ENCODE results near the gene FGD2. TPM values are rescaled to one million over a fixed set of nuclear protein-coding genes. Genes with fewer than 3 reads are reported as not detected.

The FGD2 gene
- total and polyA plus RNA-seq, 2 of the 4 experiments (the other 2 are of a cell fraction) = 0.07 TPM; not detected in 1

DNA sequence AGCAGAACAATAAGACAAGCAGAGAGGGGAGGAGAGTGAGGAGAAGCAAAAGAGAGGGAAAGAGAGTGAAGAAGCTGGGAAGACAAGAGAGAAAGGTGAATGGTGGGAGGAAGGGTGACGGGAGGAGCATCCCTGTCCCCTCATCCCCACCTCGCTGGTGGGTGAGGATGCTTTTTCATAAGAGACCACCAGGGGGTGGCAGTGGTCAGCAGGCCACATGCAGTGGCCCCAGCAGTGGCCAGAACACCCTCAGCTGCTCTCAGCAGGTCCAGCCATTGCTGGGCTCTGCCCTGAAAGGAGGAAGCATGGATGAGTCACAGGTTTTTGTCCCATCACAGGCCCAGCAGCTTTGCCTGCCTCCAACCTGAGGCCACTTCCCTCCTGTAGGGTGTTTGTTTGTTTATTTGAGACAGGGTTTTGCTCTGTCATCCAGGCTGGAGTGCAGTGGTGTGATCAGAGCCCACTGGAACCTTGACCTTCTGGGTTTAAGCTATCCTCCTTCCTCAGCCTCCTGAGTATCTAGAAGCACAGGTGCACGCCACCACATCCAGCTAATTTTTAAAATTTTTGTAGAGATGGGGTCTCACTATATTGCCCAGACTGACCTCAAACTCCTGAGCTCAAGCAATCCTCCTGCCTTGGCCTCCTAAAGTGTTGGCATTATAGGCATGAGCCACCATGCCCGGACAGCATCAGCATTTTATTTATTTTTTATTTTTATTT lies 24.0 kb downstream of the FGD2 start:
- Histone ChIP-seq H3K9me3 (ENCODE audit: control insufficient read depth, insufficient read depth, low read length) (no peaks in the 10 kb centered on the region), H3K18ac (ENCODE audit: low read depth, low read length) (no peak overlapping the region), H2BK20ac (ENCODE audit: low read depth, low read length) (no peak overlapping the region), H3K36me3 (ENCODE audit: control insufficient read depth, insufficient read depth, low read length) (no peaks in the 10 kb centered on the region), H3K4me2 (ENCODE audit: low read depth, low read length) (no peak overlapping the region), H4K20me1 (ENCODE audit: insufficient read depth, low read length) (no peaks in the 10 kb centered on the region), H4K91ac (ENCODE audit: insufficient read depth, low read depth, low read length) (no peak overlapping the region), H3K27ac (ENCODE audit: insufficient read depth, low read length) (no peak overlapping the region), H3K27me3 (ENCODE audit: control insufficient read depth, insufficient read depth, low read length) (no peaks in the 10 kb centered on the region; the same call in 1 of the 2 replicates), H3K4me1 (ENCODE audit: control insufficient read depth, insufficient read depth, low read length) (no peaks in the 10 kb centered on the region), H3K23ac (ENCODE audit: low read depth, low read length) (no peak overlapping the region), H2AFZ (replicated peaks; ENCODE audit: low read length, poor library complexity) (peak overlapping the region; percentile 60), H2BK120ac (ENCODE audit: low read depth, low read length) (no peak overlapping the region), H2AK5ac (ENCODE audit: low read depth, low read length) (0 out of 2 replicates have a peak overlapping the region, but pooled peaks have one; percentile 49), H2BK15ac (ENCODE audit: low read depth, low read length) (no peak overlapping the region), H3K9ac (ENCODE audit: low read depth, low read length) (no peak overlapping the region), H2AK9ac (replicated peaks; ENCODE audit: low read depth, low read length, poor library complexity) (no peak overlapping the region), H4K5ac (ENCODE audit: low read depth, low read length) (no peak overlapping the region), H3K79me1 (ENCODE audit: low read depth in 1 of 2, low read length in 2 of 2) (no peaks in the 10 kb centered on the region), H3K14ac (replicated peaks; ENCODE audit: low read depth, low read length) (no peak overlapping the region), H2BK5ac (ENCODE audit: low read depth, low read length, poor library complexity, severe bottlenecking) (no peak overlapping the region), H4K8ac (ENCODE audit: low read depth in 2 of 2, low read length in 2 of 2) (no peak overlapping the region), H3K4ac (ENCODE audit: low read depth, low read length) (no peak overlapping the region), H3K56ac (ENCODE audit: extremely low read depth, insufficient read depth, low read length) (no peak overlapping the region), H3K9me1 (ENCODE audit: insufficient read depth, low read length) (no peaks in the 10 kb centered on the region), H3K4me3 (ENCODE audit: insufficient read depth, low read depth, low read length) (no peak overlapping the region)
- intact Hi-C loops (cut with micrococcal nuclease) (loop anchor here (1.0 kb wide), 2 partner anchors 143 to 181 kb away; no protein-coding TSS in a partner anchor), dilution Hi-C loops (cut with HindIII; ENCODE audit: low sequenced_read_pairs, unreplicated experiment) (no loop called here), in situ Hi-C loops (cut with MboI; ENCODE audit: low sequenced_read_pairs) (no loop called here)
- BruUV-seq (replicated peaks) = no TSS peak
- CTCF ChIA-PET = interaction anchor here (0.9 to 1.7 kb wide), 7 partner anchors 9 to 181 kb away, joined by 3 to 17 read pairs (median 6); no protein-coding TSS in a partner anchor
- ATAC-seq (ENCODE audit: low read depth) (peak; percentile 99), DNase-seq (peak; percentile 88)
- no CpG with 5 or more reads among the region's 4 CpGs for whole genome bisulfite sequencing, 2 experiments (ENCODE audit: extremely low coverage in 2 of 2, insufficient read length in 1 of 2)
- POLR2A ChIA-PET (ENCODE audit: unreplicated experiment) = interaction anchor here (0.7 kb wide), 1 partner anchor 9 kb away, joined by 3 read pairs; no protein-coding TSS in a partner anchor
- TF ChIP-seq POLR2A (IDR thresholded peaks at IDR 0.05; ENCODE audit: low read depth, low read length) (no peak), NFE2L2 (IDR thresholded peaks at IDR 0.05; ENCODE audit: low read depth, low read length) (peak; percentile 32; the same call in 1 of the 2 replicates), RCOR1 (IDR thresholded peaks at IDR 0.05; ENCODE audit: insufficient replicate concordance, low read length) (no peak), MAZ (IDR thresholded peaks at IDR 0.05; ENCODE audit: borderline replicate concordance, low read depth, low read length) (peak; percentile 52; the same call in 1 of the 2 replicates), BHLHE40 (IDR thresholded peaks at IDR 0.05; ENCODE audit: low read depth, low read length) (no peak), FOS (IDR thresholded peaks at IDR 0.05; ENCODE audit: low read depth, low read length) (peak; percentile 45; the same call in 1 of the 2 replicates), CHD1 (IDR thresholded peaks at IDR 0.05; ENCODE audit: low read depth, low read length) (no peak), CTCF (conservative IDR thresholded peaks at IDR 0.05; ENCODE audit: low read depth, low read length) (peak; percentile 83), MXI1 (IDR thresholded peaks at IDR 0.05; ENCODE audit: borderline replicate concordance, low read depth, low read length) (no peak), RFX5 (IDR thresholded peaks at IDR 0.05; ENCODE audit: low read depth, low read length) (no peak), SMC3 (IDR thresholded peaks at IDR 0.05; ENCODE audit: low read depth, low read length) (peak; percentile 95), RAD21 (IDR thresholded peaks at IDR 0.05; ENCODE audit: low read length) (peak; percentile 88)
- TF ChIP-seq, protein P1, sequence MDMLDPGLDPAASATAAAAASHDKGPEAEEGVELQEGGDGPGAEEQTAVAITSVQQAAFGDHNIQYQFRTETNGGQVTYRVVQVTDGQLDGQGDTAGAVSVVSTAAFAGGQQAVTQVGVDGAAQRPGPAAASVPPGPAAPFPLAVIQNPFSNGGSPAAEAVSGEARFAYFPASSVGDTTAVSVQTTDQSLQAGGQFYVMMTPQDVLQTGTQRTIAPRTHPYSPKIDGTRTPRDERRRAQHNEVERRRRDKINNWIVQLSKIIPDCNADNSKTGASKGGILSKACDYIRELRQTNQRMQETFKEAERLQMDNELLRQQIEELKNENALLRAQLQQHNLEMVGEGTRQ (IDR thresholded peaks at IDR 0.05; ENCODE audit: low read depth, low read length) = 0 out of 2 replicates have a peak, but pooled peaks have one; percentile 12
- TF ChIP-seq, protein P2, sequence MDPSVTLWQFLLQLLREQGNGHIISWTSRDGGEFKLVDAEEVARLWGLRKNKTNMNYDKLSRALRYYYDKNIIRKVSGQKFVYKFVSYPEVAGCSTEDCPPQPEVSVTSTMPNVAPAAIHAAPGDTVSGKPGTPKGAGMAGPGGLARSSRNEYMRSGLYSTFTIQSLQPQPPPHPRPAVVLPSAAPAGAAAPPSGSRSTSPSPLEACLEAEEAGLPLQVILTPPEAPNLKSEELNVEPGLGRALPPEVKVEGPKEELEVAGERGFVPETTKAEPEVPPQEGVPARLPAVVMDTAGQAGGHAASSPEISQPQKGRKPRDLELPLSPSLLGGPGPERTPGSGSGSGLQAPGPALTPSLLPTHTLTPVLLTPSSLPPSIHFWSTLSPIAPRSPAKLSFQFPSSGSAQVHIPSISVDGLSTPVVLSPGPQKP (IDR thresholded peaks at IDR 0.05; ENCODE audit: borderline replicate concordance, low read depth, low read length) = no peak
